DMS79 (cell line): ENCODE data around the gene ZBTB1.
"Not testable (repeated sequence)": the region's sequence is repeated elsewhere in the genome, so short reads cannot be mapped to it uniquely, and the experiment has no call there.

Source experiments
- DNase-seq: peaks from one replicate; lab custom pipeline; 2025; lab: John Stamatoyannopoulos, UW

ZBTB1 gene

DNA sequence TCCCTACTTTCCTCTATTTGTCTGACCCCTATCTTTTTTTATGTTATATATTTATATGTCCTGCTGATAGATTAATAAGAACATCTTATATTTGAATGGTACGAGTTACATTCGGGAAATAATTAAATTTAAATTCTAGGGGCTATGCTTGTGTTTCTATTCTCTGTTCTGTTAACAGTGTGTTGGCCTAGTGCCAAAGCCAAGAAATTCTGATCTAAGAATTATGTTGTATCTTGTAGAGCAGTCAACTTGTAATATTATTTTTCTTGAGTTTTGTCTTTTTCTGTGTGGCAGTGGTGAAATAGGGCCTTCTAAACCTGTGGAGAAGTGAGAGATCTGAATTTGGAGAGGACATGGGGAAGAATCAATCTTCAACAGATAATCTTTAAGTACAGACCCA lies 27.0 kb downstream of the ZBTB1 start:
- no peak for DNase-seq

DNA sequence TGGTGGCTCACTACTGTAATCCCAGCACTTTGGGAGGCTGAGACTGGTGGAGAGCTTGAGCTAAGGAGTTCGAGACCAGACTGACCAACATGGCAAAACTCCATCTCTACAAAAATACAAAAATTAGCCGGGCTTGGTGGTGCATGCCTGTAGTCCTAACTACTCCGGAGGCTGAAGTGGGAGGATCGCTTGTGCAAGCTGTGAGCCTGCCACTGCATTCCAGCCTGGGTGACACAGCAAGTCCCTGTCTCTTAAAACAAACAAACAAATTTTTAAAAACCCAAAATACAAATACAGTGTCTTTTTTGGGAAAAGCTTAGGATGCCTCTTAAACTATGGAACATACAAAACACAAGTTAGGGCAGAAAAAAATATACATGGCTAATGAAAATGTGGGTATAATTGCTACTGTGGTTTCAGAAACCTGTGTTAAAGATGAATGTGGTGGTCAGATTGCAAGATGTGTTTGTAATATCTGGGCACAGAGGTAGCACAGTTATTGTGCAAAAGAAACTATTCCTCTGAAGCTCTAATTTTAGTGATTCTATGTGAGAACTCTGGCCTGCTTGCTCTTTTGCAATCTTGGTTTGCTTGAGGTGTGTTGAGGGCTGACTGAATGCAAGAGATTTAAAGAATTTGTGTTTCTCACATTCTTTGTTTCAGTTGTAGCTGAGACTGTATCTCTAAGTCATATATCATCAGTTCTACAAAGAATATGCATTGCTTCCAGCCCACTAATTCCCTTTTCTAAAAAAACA lies 32.1 kb downstream of the ZBTB1 start:
- no peak for DNase-seq

DNA sequence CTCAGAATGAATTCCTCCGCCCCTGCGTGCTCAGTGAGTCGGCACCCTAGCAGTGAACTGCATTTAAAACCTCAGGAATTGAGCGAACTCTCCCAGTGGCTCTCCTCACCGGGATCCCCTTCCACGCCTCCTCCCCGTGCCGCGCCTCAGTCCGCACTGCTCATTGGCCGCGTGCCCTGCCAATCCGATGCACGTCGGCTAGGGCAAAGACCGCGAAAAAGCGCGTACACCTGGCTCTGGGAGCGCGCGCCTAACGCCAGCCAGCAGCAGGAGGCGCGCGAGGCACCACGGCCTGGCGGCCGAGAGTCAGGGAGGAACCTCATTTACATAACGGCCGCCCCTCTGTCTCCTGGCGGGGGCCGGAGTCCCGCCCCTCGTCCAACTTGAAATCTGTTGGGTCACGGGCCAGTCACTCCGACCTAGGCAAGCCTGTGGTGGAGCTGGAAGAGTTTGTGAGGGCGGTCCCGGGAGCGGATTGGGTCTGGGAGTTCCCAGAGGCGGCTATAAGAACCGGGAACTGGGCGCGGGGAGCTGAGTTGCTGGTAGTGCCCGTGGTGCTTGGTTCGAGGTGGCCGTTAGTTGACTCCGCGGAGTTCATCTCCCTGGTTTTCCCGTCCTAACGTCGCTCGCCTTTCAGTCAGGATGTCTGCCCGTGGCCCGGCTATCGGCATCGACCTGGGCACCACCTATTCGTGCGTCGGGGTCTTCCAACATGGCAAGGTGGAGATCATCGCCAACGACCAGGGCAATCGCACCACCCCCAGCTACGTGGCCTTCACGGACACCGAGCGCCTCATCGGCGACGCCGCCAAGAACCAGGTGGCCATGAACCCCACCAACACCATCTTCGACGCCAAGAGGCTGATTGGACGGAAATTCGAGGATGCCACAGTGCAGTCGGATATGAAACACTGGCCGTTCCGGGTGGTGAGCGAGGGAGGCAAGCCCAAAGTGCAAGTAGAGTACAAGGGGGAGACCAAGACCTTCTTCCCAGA lies 35.9 kb downstream of the ZBTB1 start, which contains the start of gene HSPA2:
Gene HSPA2 (plus strand): TSS at position 534 of the 995 bp plus-strand sequence. CDS start 109 bp downstream, at position 643.
- no peak for DNase-seq

DNA sequence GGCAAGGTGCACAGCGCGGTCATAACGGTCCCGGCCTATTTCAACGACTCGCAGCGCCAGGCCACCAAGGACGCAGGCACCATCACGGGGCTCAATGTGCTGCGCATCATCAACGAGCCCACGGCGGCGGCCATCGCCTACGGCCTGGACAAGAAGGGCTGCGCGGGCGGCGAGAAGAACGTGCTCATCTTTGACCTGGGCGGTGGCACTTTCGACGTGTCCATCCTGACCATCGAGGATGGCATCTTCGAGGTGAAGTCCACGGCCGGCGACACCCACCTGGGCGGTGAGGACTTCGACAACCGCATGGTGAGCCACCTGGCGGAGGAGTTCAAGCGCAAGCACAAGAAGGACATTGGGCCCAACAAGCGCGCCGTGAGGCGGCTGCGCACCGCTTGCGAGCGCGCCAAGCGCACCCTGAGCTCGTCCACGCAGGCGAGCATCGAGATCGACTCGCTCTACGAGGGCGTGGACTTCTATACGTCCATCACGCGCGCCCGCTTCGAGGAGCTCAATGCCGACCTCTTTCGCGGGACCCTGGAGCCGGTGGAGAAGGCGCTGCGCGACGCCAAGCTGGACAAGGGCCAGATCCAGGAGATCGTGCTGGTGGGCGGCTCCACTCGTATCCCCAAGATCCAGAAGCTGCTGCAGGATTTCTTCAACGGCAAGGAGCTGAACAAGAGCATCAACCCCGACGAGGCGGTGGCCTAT lies 36.8 kb downstream of the ZBTB1 start:
- no peak for DNase-seq

DNA sequence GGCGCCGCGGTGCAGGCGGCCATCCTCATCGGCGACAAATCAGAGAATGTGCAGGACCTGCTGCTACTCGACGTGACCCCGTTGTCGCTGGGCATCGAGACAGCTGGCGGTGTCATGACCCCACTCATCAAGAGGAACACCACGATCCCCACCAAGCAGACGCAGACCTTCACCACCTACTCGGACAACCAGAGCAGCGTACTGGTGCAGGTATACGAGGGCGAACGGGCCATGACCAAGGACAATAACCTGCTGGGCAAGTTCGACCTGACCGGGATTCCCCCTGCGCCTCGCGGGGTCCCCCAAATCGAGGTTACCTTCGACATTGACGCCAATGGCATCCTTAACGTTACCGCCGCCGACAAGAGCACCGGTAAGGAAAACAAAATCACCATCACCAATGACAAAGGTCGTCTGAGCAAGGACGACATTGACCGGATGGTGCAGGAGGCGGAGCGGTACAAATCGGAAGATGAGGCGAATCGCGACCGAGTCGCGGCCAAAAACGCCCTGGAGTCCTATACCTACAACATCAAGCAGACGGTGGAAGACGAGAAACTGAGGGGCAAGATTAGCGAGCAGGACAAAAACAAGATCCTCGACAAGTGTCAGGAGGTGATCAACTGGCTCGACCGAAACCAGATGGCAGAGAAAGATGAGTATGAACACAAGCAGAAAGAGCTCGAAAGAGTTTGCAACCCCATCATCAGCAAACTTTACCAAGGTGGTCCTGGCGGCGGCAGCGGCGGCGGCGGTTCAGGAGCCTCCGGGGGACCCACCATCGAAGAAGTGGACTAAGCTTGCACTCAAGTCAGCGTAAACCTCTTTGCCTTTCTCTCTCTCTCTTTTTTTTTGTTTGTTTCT lies 37.6 kb downstream of the ZBTB1 start:
- no peak for DNase-seq

DNA sequence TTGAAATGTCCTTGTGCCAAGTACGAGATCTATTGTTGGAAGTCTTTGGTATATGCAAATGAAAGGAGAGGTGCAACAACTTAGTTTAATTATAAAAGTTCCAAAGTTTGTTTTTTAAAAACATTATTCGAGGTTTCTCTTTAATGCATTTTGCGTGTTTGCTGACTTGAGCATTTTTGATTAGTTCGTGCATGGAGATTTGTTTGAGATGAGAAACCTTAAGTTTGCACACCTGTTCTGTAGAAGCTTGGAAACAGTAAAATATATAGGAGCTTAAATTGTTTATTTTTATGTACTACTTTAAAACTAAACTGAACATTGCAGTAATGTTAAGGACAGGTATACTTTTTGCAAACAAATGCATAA lies 38.2 kb downstream of the ZBTB1 start:
- DNase-seq: no peak

DNA sequence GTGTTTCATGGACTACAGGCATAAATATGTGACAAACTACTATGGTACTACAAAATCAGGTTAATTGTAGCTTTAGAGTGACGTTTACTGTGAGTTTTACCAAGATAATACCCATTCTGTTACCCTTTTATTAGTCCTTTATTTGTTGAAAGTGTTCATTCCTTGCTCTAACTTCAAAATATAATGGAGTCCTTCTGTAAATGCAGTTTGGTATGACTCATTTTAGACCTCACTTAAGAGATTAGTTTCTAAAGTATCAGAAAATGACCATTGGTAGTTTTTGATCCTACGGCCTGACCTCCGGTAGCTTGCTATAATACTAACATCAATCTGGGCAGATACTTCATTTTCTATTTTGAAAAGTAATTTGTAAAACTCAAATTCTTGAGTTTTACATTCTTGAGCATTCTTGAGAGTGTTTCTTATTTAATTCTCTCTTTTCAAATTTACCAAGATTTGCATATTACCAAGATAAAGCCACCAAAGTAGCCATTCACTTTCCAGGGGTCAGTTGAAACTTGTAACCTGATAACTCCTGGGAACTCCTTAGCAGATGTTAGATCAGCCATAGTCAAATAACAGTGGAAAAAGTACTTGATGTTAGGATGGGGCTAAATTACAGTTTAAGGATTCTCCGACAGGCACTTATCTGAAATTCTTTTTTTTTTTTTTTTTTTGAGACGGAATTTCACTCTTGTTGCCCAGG lies 40.2 kb downstream of the ZBTB1 start:
- DNase-seq: no peak

DNA sequence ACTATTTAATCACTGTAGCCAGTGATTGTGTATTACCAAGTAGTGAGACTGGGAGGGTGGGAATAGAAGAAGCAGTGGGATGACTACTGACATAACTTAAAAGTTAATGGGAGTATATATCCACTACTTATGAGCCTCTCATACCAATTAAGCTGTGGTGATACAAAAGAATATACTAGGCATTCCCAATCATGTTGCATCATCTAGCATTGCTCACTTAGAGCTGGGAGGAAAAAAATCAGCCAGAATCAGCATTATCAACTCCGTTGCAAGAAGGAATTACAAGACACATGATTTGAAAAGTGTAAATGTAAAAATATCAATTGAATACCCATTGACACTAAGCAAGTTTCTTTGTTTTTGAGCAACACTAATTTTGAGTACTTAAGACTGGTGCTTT lies 44.4 kb downstream of the ZBTB1 start:
- no peak for DNase-seq

DNA sequence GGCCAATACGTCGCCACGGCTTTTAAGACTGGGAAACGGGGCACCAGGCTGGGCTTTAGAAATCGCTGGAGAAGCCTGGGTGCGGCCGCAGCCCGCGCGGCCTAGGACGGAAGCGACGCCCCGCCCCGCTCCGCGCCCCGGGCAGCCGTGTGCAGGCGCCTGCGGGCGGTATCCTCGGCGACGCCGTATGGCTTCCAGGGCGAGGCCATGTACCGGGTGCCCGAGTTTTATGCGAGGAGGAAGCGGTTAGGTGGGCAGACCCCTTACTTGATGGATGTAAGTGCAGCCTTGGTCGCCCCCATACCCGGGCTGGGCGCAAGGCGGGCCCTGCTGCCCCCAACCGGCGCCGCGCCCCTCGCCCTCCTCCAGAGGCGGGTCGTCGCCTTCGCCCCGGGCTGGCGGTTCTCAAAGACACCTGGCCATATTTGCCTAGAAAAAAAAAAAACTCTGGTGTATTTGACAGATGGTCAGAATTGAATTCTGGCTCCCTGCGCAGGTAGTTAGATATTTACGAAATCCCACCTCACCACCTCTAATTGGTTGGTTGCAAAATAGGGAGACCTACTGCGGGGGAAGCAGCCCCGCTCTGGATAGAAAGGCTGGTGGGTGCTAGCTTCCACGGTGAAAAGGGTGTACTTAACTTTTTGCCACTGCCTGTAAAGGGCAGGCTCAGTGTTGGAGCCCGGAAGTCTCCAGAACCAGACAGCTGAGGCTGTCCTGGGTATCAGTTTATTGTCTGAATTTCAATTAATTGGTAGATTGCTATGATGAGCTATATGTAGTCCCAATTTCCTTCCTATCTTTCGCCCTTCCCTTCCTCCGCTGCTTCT lies 45.4 kb downstream of the ZBTB1 start, which contains the start of gene PPP1R36:
Gene PPP1R36 (plus strand): TSS at position 171 of the 830 bp plus-strand sequence. CDS start 37 bp downstream, at position 208.
- peak; percentile 68 for DNase-seq

DNA sequence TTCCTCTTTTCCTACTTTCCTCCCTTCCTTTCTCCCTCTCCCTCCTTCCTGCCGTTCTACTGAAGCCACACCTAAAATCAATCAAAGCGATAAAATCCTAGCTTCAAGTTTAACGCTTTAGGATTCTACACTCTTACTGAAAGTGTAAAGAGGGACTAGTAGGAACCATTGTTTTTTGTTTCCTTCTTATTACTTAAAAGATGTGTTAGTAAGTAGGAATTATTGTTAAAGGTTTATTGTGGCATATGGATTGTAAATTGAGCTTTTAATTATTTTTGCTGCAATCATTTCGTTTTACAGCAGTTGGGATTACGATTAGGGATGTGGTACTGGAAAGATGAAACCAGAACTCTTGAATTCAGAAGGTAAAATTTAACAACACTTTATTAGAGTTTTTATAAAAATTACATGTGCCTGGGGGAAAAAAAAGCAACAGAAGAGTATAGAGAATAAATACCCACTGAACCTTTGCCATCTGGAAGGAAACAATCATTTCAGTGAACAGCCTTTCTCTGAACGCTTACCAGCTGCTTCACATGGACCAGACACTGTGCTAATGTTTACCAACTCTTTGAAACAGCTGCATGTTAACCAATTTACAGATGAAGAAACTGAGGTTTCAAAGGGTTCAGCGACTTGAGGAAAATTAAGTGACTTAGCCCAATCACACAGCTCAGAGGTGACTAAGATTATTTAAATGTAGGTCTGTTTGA lies 46.2 kb downstream of the ZBTB1 start:
- DNase-seq: no peak

DNA sequence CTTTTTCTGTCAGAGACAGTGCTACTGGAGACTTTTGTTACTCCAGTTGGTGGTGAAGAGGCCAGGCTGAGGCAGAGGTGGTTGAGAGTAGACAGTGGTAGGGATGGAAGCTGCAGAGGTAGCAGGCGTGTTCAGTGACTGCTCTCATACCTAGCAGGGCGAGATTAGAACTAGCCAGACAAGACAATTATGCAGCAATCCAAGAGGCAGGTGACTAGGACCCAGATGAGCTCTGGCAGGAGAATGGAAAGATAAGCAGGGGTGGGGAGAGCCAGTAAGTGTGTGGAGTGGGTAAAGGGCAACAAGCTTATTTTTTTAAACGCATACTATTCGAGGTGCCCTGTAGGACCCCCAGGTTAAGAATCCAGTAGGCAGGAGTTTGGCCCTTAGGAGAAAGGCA lies 50.0 kb downstream of the ZBTB1 start:
- no peak for DNase-seq

DNA sequence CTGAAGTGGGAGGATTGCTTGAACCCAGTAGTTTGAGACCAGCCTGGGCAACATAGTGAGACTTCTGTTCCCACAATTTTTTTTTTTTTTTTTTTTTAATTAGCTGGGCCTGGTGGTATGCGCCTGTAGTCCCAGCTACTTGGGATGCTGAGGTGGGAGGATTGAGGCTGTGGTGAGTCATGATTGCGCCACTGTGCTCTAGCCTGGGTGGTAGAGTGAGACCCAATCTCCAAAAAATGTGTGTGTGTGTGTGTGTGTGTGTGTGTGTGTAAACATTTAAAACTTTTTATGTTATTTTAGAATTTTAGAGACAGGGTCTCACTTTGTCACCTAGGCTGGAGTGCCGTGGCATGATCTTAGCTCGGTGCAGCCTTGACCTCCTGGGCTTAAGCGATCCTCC lies 52.0 kb downstream of the ZBTB1 start:
- no peak for DNase-seq

DNA sequence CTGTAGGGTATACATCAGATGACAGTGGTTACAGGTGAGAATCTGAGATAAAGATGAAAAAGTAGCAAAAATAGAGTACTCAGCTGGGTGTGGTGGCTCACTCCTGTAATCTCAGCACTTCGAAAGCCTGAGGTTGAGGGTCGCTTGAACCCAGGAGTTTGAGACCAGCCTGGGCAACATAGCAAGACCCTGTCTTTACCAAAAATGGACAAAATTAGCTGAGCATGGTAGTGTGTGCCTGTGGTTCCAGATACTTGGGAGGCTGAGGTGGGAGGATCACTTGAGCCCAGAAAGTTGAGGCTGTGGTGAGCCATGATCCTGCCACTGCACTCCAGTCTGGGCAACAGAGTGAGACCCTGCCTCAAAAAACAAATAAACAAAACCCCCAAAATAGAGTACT lies 53.6 kb downstream of the ZBTB1 start:
- not testable (repeated sequence) for DNase-seq

DNA sequence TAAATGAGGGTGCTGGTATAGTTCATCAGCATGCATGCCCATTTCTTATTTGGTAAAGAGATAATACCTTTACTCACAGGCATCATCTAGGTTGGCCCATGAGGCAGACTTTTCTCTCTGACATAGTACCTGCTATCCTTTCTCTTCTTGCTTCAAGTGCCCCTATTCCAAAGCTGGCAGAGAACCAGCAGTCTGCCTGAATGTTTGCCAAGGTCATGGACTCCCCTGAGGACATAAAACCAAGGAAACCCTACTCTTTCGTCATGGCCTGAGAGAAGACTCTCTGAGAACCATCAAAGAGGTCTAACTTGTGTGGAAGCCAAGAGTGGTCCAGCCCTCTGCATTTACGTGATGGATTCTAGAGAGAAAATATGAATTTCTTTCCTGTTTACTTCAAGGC lies 57.1 kb downstream of the ZBTB1 start:
- peak; percentile 97 for DNase-seq

DNA sequence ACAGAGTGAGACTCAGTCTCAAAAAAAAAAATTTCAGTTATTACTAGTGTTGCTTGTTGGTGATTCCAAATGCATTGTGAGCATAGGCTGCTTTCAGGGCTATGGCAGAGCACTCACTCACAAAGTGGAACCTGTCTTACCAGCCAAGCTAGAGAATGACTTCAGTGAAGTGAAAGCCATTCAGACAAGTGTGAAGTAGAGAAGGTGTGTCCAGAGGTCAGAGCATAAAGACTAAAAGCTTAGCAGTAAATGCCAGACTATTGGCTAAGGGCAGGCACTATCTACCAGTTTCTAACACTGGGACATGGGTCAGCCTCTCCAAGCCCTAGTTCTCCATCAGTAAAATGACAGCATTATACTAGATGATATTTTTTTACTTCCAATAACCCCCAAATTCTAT lies 57.9 kb downstream of the ZBTB1 start:
- no peak for DNase-seq

DNA sequence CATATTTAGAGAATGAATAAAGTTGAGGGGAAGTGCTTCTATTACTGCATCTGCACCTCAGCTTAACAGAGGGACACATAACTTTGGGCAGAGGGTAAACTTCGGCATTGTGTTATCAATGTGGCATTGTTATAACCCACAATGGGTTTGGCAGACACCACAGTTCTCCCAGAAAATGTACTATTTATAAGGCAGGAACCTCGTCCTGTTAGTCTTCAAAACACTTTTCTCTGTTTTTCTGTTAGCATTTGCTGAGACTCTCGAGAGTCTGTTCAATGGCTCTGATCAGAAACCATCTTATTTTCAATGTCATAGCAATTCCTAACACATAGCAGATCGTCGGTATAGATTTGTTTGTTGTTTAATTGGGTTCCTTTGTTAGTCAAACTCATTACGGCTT lies 59.1 kb downstream of the ZBTB1 start:
- no peak for DNase-seq

DNA sequence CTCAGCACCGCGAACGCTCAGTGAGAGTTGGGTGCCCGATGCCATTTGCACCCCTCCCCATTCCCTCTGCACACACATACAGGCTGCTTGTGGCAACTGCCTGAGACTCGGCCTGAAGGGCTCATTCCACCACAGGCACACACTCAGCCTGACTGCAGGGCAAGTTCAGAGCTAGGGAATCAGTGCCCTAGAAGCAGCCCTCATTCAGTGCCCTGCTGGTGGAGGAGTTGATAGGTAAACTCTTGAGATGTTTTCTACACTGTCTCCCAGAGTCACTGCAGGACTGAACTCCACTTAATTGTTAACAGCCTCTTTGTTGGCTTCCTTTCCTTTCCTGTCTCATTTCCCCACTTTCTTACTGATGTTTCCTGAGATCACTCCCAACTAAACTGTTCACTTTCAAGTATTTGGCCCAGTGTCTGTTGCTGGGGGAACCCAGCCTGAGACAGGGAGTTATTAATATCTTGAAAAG lies 62.1 kb downstream of the ZBTB1 start:
- no peak for DNase-seq

DNA sequence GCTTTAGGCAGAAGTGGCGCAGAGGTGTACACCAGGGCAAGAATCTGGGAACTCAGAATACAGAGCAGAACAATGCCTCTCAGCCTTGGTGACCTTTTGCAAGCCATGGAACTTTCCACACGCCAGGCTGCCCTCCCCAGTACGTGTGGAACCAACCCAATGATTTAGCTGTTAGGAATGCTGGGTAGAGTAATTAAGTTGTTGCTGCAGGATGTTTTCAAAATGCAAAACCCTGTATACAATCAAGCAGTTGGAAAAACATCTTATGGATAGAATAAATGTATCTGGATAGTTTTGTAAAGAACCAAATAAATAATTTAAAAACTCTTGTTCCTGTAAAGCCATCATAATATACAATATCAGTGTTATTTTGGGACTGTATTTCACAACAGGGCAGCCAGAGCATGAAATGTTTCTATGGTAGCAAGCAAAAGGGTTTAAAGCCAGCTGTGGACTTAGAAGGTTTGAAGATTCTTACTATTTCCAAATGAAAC lies 64.6 kb downstream of the ZBTB1 start:
- no peak for DNase-seq

DNA sequence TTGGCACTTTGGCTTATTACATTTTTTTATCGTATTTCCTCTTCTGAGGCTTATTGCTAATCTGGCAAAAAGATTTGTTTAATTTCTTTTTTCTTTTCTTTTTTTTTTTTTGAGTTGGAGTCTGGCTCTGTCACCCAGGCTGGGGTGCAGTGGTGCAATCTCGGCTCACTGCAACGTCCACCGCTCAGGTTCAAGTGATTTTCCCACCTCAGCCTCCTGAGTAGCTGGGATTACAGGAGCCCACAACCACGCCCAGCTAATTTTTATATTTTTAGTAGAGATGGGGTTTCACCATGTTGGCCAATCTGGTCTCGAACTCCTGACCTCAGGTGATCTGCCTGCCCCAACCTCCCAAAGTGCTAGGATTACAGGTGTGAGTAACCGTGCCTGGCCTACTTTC lies 65.1 kb downstream of the ZBTB1 start:
- not testable (repeated sequence) for DNase-seq
